MM.1S (cell line): ENCODE data around the gene ELMO1.

ENCODE experiments used
- EZH2 ChIP-seq: fragments of 300-600 bp; sonication (generic); optimal IDR thresholded peaks from 2 replicates; pipeline ENCODE3; 2017; ENCODE audit warnings: low read depth, mild to moderate bottlenecking, antibody characterized with exemption, low read length, mixed read lengths
- TF ChIP-seq, protein P1 (sequence below): fragments of 300-600 bp; sonication (generic); IDR thresholded peaks from 2 replicates; pipeline ENCODE4 v1.5.1; 2016; ENCODE audit warnings: antibody characterized with exemption, low read length, mixed read lengths

DNA sequence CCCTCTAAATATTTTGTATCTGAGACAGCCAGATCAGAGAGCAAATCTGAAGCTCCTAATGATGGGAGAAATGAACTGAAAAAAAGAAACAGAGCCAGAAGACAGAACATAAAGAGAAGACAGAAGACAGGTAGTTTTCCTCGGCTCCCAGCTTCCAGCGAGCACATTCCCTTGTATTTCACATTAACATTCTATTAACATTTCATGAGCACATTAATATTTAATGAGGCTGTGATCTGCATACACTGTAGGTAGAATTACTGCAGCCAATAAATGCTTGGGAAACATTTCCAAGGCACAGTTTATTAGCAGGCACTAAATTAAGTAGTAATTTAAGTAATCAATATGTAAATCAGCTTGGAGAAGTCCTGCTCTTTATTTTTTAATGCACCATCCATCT is 349.9 kb downstream of the ELMO1 start:
- TF ChIP-seq, protein P1, sequence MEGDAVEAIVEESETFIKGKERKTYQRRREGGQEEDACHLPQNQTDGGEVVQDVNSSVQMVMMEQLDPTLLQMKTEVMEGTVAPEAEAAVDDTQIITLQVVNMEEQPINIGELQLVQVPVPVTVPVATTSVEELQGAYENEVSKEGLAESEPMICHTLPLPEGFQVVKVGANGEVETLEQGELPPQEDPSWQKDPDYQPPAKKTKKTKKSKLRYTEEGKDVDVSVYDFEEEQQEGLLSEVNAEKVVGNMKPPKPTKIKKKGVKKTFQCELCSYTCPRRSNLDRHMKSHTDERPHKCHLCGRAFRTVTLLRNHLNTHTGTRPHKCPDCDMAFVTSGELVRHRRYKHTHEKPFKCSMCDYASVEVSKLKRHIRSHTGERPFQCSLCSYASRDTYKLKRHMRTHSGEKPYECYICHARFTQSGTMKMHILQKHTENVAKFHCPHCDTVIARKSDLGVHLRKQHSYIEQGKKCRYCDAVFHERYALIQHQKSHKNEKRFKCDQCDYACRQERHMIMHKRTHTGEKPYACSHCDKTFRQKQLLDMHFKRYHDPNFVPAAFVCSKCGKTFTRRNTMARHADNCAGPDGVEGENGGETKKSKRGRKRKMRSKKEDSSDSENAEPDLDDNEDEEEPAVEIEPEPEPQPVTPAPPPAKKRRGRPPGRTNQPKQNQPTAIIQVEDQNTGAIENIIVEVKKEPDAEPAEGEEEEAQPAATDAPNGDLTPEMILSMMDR = no peak
- no peak for TF ChIP-seq EZH2
